IgD-negative memory B cell (primary cell): ENCODE data around the gene MIX23. TPM values are rescaled to one million over a fixed set of nuclear protein-coding genes. Genes with fewer than 3 reads are reported as not detected.

Experiments
- H3K27ac Mint-ChIP-seq, 3 donors: one replicate each; pipeline ENCODE4 v1.8.0; 2020 to 2022; ENCODE audit warnings: mild to moderate bottlenecking in 3 of 3, mixed read lengths in 3 of 3, moderate library complexity in 1 of 3
- H3K27me3 Mint-ChIP-seq: one replicate; pipeline ENCODE4 v1.8.0; 2021; ENCODE audit warnings: mixed read lengths
- H3K36me3 Mint-ChIP-seq: one replicate; pipeline ENCODE4 v1.8.0; 2020; ENCODE audit warnings: mild to moderate bottlenecking, mixed read lengths
- H3K4me1 Mint-ChIP-seq, 3 donors: one replicate each; pipeline ENCODE4 v1.8.0; 2020 to 2022; ENCODE audit warnings: mixed read lengths in 3 of 3, mild to moderate bottlenecking in 1 of 3
- H3K4me3 Mint-ChIP-seq, 4 donors: one replicate each; pipeline ENCODE4 v1.8.0; 2020 to 2022; ENCODE audit warnings: mild to moderate bottlenecking in 4 of 4, mixed read lengths in 4 of 4, moderate library complexity in 3 of 4
- H3K9me3 Mint-ChIP-seq, 3 donors: one replicate each; pipeline ENCODE4 v1.8.0; 2020 to 2021; ENCODE audit warnings: mixed read lengths in 3 of 3, mild to moderate bottlenecking in 1 of 3
- polyA plus RNA-seq: library from polyadenylated mRNA; unstranded; fragments of 300-500 nt; fragmentation: Illumina TruSeq; gene quantifications from one replicate; pipeline ENCODE4 v1.2.3, GENCODE V29; 2021

MIX23 gene
- polyA plus RNA-seq, 1 donor from 2014 or later: 9.1 TPM

DNA sequence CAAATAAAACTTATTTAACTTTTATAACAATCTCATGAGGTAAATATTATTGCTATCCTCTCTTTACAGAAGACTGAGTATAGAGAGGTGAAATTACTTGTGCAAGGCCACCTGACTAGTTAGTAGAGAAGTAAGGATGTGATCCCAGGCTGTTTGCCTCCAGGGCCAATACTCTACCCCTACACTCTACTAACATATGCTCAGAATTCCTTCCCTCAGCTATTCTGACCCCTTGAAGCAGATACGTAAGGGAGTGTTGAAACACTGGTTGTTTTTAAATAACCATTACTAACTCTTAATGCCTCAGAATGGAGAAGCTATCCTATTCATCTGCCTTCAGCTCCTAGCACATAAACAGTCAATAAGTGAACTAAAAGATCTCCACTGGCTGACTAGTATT is 33.9 kb downstream of the MIX23 start:
- Mint-ChIP-seq H3K27ac (no peak overlapping the region), H3K9me3 (peaks cover 0 to 6% (median 5%) of the 10 kb centered on the region in 3 donors), H3K4me1 (no peaks in the 10 kb centered on the region), H3K36me3 (no peaks in the 10 kb centered on the region), H3K27me3 (no peaks in the 10 kb centered on the region), H3K4me3 (no peak overlapping the region)

DNA sequence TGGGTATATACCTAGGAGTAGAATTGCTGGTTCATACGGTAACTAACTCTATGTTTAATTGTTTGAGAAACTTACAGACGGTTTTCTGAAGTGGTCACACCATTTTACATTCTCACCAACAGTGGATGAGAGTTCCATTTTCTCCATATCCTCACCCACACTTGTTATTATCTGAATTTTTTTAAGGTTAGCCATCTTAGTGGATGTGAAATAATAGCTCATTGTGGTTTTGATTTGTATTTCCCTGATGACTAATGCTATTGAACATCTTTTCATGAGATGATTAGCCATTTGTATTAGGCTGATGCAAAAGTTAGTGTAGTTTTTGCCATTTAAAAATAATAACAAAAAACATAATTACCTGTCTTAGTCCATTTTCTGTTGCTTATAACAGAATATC is 39.4 kb downstream of the MIX23 start:
- Mint-ChIP-seq H3K4me1 (no peaks in the 10 kb centered on the region), H3K27ac (no peak overlapping the region), H3K36me3 (no peaks in the 10 kb centered on the region), H3K4me3 (no peak overlapping the region), H3K27me3 (peaks cover 1% of the 10 kb centered on the region), H3K9me3 (peaks cover 2 to 12% (median 8%) of the 10 kb centered on the region in 3 donors)

DNA sequence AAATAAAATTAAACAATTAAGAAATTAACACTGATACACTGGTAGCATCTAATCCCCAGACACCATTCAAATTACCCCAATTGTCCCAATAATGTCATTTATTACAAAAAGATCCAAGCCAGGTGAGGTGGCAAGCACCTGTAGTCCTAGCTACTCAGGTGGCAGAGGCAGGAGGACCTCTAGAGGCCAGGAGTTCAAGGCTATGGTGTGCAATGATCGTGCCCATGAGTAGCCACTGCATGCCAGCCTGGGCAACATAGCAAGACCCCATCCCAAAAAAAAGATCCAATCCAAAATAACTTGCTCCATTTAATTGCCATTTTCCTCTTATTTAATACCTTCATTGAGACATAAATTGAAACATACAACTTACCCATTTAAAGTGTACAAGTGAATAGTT is 40.2 kb downstream of the MIX23 start:
- Mint-ChIP-seq H3K27me3 (peaks cover 1% of the 10 kb centered on the region), H3K36me3 (no peaks in the 10 kb centered on the region), H3K4me1 (no peaks in the 10 kb centered on the region), H3K9me3 (peaks cover 2 to 10% (median 6%) of the 10 kb centered on the region in 3 donors), H3K27ac (no peak overlapping the region), H3K4me3 (no peak overlapping the region)

GRCh38 chr3:122332551-122332950 is 50.5 kb downstream of the MIX23 start:
- Mint-ChIP-seq H3K4me3 (no peak overlapping the region), H3K27me3 (peaks cover 8% of the 10 kb centered on the region), H3K27ac (no peak overlapping the region), H3K36me3 (no peaks in the 10 kb centered on the region), H3K9me3 (no peaks in the 10 kb centered on the region), H3K4me1 (no peaks in the 10 kb centered on the region)

GRCh38 chr3:122331886-122332285 is 51.1 kb downstream of the MIX23 start:
- Mint-ChIP-seq H3K9me3 (no peaks in the 10 kb centered on the region), H3K27me3 (peaks cover 8% of the 10 kb centered on the region), H3K27ac (no peak overlapping the region), H3K4me1 (no peaks in the 10 kb centered on the region), H3K36me3 (no peaks in the 10 kb centered on the region), H3K4me3 (no peak overlapping the region)

DNA sequence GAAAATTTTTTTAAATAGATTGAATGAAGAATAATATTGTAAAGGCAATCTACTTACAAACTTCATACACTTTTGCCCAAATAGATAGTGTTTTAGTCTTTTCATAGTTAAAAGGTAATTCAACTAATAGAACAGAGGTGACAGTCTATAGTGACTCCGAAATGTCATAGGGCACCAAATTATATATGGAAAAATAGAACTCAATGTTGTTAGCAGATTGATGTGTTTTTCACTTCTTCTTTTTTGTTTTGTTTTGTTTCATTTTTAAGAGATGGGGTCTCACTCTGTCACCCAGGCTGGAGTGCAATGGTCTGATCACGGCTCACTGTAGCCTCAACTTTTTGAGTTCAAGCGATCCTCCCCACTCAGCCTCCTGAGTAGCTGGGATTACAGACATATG is 57.3 kb downstream of the MIX23 start:
- peaks cover 3% of the 10 kb centered on the region for H3K27me3 Mint-ChIP-seq
- peaks cover 0 to 3% (median 2%) of the 10 kb centered on the region in 3 donors for H3K4me1 Mint-ChIP-seq
- no peak overlapping the region for H3K27ac Mint-ChIP-seq
- peak overlapping the region in 1 of 4 donors; percentile 5 for H3K4me3 Mint-ChIP-seq
- H3K9me3 Mint-ChIP-seq: no peaks in the 10 kb centered on the region
- H3K36me3 Mint-ChIP-seq: no peaks in the 10 kb centered on the region

DNA sequence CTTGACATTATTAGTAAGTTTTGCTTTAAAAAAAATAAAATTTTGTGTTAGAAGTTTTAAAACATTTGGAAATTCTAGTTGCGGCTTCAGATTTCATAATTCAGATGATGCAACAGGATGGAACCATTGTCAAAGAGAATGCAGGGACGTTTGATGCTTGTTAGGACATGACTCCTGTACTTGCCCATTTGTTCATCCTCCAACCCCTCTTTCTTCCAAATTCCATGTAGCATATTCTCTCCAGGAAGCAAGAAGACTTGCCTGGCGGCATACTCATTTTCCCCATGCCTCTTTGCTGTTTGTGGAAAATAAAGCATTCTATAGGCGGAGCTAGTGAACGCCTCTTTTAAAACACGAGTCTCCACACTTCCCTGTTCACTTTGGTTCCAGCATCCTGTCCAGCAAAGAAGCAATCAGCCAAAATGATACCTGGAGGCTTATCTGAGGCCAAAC is 58.1 kb downstream of the MIX23 start, which contains the start of gene CSTA:
Gene CSTA, plus strand, starts transcription at position 378 of the 453 bp plus-strand sequence. Its CDS starts 45 bp downstream, at position 423.
- Mint-ChIP-seq H3K27me3 (no peaks in the 10 kb centered on the region), H3K36me3 (peaks cover 3% of the 10 kb centered on the region), H3K4me3 (peak within 1 kb of the TSS in 1 of 4 donors; percentile 5)

GRCh38 chr3:122322095-122323075 is 60.6 kb downstream of the MIX23 start:
- Mint-ChIP-seq H3K36me3 (peaks cover 7% of the 10 kb centered on the region), H3K27ac (no peak overlapping the region), H3K27me3 (peaks cover 3% of the 10 kb centered on the region), H3K4me1 (peaks cover 0 to 3% (median 2%) of the 10 kb centered on the region in 3 donors), H3K9me3 (peaks cover 2 to 14% (median 11%) of the 10 kb centered on the region in 3 donors), H3K4me3 (no peak overlapping the region)

More for the DNA sequence above, 58.1 kb downstream of the MIX23 start, which contains the start of gene CSTA:
- no peak within 1 kb of the TSS for H3K27ac Mint-ChIP-seq
- peaks cover 0 to 3% (median 2%) of the 10 kb centered on the region in 3 donors for H3K4me1 Mint-ChIP-seq
- peaks cover 0 to 2% (median 2%) of the 10 kb centered on the region in 3 donors for H3K9me3 Mint-ChIP-seq

DNA sequence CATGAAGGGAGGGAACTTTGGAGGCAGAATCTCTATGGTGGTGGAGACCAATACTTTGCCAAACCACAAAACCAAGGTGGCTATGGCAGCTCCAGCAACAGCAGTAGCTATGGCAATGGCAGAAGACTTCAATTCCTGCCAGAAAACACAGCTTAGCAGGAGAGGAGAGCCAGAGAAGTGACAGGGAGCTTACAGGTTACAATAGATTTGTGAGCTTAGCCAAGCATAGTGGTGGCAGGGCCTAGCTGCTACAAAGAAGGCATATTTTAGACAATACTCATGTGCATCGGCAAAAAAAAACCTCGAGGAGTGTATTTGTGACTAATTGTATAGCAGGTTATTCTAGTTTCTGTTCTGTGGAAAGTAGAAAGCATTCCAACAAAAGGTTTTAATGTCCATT is 64.4 kb downstream of the MIX23 start:
- H3K4me1 Mint-ChIP-seq: peaks cover 0 to 3% (median 2%) of the 10 kb centered on the region in 3 donors
- no peak overlapping the region for H3K4me3 Mint-ChIP-seq
- no peak overlapping the region for H3K27ac Mint-ChIP-seq
- H3K9me3 Mint-ChIP-seq: peaks cover 3 to 14% (median 11%) of the 10 kb centered on the region in 3 donors
- peaks cover 12% of the 10 kb centered on the region for H3K27me3 Mint-ChIP-seq
- peaks cover 7% of the 10 kb centered on the region for H3K36me3 Mint-ChIP-seq

- Mint-ChIP-seq H3K27me3 (peaks cover 12% of the 10 kb centered on the region), H3K9me3 (peaks cover 3 to 14% (median 11%) of the 10 kb centered on the region in 3 donors)
These were observed 66.7 kb downstream of the MIX23 start for GRCh38 chr3:122316368-122316767.

GRCh38 chr3:122315619-122316018 is 67.4 kb downstream of the MIX23 start:
- H3K27ac Mint-ChIP-seq: no peak overlapping the region
- H3K9me3 Mint-ChIP-seq: peaks cover 3 to 14% (median 11%) of the 10 kb centered on the region in 3 donors
- peaks cover 7% of the 10 kb centered on the region for H3K36me3 Mint-ChIP-seq
- no peak overlapping the region for H3K4me3 Mint-ChIP-seq
- peaks cover 12% of the 10 kb centered on the region for H3K27me3 Mint-ChIP-seq
- H3K4me1 Mint-ChIP-seq: no peaks in the 10 kb centered on the region

More at GRCh38 chr3:122316368-122316767, 66.7 kb downstream of the MIX23 start:
- H3K4me1 Mint-ChIP-seq: no peaks in the 10 kb centered on the region
- peaks cover 7% of the 10 kb centered on the region for H3K36me3 Mint-ChIP-seq
- no peak overlapping the region for H3K4me3 Mint-ChIP-seq
- no peak overlapping the region for H3K27ac Mint-ChIP-seq

DNA sequence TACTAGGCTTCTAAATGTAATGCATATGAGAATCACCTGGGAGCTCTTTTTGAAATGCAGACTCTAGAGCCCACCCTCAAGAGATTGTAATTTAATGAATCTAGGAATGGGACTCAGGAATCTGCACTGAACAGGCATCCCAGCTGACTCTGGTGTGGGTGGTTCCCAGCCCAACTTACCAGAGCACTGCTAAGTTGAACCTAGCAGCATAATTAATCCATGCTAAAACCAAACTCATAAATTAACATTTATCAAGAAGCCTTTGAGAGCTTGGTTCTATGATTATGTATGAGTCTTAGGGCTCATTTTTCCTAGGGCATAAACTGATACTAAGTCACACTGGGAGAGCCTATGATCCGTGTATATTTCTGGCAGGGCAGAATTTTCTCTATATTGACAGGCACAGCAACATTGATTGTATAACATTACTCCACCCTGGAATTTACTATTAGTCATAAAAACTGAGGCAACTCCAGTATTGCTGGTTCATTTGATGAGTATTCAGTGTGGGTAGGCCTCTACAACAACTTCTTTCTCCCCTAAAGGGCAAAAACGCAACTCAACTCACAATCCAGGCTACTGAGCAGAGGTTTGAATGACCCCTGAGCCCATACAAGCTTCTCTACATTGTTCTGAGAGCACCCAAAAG is 68.7 kb downstream of the MIX23 start:
- Mint-ChIP-seq H3K27ac (no peak overlapping the region), H3K4me1 (peaks cover 0 to 2% (median 0%) of the 10 kb centered on the region in 3 donors), H3K4me3 (peak overlapping the region in 1 of 4 donors; percentile 22), H3K27me3 (peaks cover 9% of the 10 kb centered on the region), H3K9me3 (peaks cover 3 to 9% (median 6%) of the 10 kb centered on the region in 3 donors), H3K36me3 (peaks cover 4% of the 10 kb centered on the region)

DNA sequence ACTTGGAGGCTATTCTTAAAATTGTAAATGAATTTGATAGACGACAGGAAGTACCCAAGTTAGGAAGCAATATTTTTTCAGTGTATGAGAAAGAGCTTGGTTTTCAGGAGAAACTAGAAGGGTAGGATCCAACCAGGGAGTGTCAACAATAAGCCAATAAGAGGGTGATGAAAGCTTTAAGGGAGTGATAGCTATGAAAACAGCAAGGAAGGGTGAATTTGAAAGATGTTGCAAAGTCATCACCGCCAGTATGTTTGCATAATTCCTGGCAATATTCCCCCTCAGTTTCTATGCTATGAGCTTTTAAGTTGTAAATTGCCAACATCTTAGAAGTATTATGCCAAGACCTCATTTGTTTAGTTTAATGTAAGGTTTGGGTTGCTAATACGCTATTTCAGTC is 69.8 kb downstream of the MIX23 start:
- Mint-ChIP-seq H3K4me3 (no peak overlapping the region), H3K4me1 (peaks cover 0 to 2% (median 0%) of the 10 kb centered on the region in 3 donors), H3K27ac (no peak overlapping the region), H3K27me3 (peaks cover 15% of the 10 kb centered on the region), H3K9me3 (peaks cover 0 to 2% (median 1%) of the 10 kb centered on the region in 3 donors), H3K36me3 (no peaks in the 10 kb centered on the region)

- H3K27ac Mint-ChIP-seq: no peak overlapping the region
- peaks cover 15% of the 10 kb centered on the region for H3K27me3 Mint-ChIP-seq
- H3K4me3 Mint-ChIP-seq: no peak overlapping the region
- H3K9me3 Mint-ChIP-seq: peaks cover 0 to 1% (median 0%) of the 10 kb centered on the region in 3 donors
- peaks cover 0 to 2% (median 0%) of the 10 kb centered on the region in 3 donors for H3K4me1 Mint-ChIP-seq
- no peaks in the 10 kb centered on the region for H3K36me3 Mint-ChIP-seq
These were observed 70.2 kb downstream of the MIX23 start for GRCh38 chr3:122312826-122313225.

DNA sequence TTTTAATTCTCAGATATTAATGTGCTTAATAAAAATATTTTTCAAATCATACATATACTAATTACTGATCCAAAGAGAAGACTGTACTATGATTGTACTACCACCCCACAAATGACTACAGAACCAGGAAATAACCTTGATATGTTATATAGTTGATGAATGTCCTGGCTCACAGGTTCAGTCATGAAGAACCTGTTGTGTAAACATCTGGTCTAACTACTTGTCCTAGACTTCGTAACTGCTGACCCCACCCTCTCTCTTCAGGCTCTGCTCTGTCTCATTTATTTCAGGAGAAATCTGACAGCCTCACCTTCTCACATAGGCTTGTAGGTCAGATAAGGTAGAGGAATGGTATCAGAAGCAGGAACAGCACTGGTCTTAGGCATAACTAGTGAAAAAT is 72.7 kb downstream of the MIX23 start:
- Mint-ChIP-seq H3K9me3 (peaks cover 0 to under 1% (median 0%) of the 10 kb centered on the region in 3 donors), H3K27ac (no peak overlapping the region), H3K4me3 (no peak overlapping the region), H3K4me1 (peaks cover 0 to 2% (median 2%) of the 10 kb centered on the region in 3 donors), H3K27me3 (peaks cover 11% of the 10 kb centered on the region), H3K36me3 (no peaks in the 10 kb centered on the region)
